ENCODE data around the gene SEMA4C.

DNA sequence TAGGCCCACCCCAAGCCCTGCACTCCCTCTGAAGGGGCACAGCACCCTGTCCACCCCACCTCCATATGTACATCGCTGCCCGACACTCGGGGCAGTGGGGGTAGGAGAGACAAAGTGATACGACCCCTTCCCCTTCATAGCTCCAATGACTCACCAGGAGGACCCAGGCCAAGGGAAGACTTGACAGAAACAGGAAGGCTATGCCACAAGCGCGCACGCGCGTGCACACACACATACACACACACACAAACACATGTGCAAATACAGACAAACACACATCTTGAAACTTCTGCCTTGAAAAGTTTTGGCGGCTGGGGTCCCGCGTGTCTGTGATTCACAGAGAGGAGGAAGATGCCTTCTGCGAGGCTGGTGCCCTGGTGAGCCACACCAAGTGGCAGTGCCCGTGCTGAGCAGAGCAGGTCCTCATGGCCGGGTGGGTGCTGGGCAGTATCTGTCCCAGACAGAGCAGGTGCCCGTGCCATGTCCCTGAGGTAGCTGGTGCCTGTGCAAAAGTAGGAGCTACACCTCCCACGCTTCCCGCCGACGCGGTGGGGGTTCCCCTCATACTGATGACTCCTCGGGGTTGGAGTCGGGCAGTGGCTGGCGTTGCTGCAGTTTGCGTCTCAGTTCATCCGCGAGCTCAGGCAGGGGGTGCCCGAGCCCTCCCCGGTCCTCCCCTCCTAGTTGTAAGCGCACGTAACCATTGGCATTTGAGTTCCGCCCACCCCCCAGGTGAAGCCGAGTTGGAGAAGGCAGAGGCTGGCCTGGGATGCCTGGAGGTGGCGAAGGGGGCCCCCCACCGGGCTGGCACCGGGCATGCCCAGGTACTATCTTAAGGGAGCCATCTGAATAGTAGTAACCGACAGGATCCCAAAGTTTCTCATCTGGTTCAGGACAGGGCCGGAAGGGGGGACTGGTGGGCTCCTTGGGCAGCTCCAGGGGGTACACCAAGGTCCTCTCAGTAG is 9.5 kb downstream of the SEMA4C start:
- TF ChIP-seq POLR2A (IDR thresholded peaks at IDR 0.05; ENCODE audit: low read length), result no peak
- no peak for TF ChIP-seq GATA1 (IDR thresholded peaks at IDR 0.05; ENCODE audit: low read depth, low read length)
